HepG2 (cell line): Measurements from ENCODE around the gene SART1. TPM values are rescaled to one million over a fixed set of nuclear protein-coding genes. Genes with fewer than 3 reads are reported as not detected.

ENCODE experiments used
- ATF7-NPFF ChIP-seq: sonication (generic); formaldehyde crosslinking; IDR thresholded peaks from 2 replicates; pipeline ENCODE4 v1.8.1; 2023; ENCODE audit warnings: mild to moderate bottlenecking, low read depth, missing genetic modification reagents, moderate library complexity
- CEBPB ChIP-seq: IDR thresholded peaks from 2 replicates; pipeline ENCODE4 v1.6.1; 2011; ENCODE audit warnings: low read depth, low read length, improper control_type of control experiment, borderline replicate concordance
- CENPT ChIP-seq: sonication (generic); formaldehyde crosslinking; IDR thresholded peaks from 2 replicates; pipeline ENCODE4 v1.8.0; 2022; ENCODE audit warnings: low read depth, mild to moderate bottlenecking, moderate library complexity, missing genetic modification reagents
- ELF4 ChIP-seq: sonication (generic); formaldehyde crosslinking; IDR thresholded peaks from 2 replicates; pipeline ENCODE4 v1.5.0; 2020; ENCODE audit warnings: missing genetic modification reagents, mild to moderate bottlenecking, moderate library complexity, borderline replicate concordance
- JARID2 ChIP-seq: sonication (generic); formaldehyde crosslinking; IDR thresholded peaks from 2 replicates; pipeline ENCODE4 v1.8.1; 2023; ENCODE audit warnings: missing genetic modification reagents, inconsistent platforms; ENCODE audit not compliant: insufficient replicate concordance
- MBD4 ChIP-seq: IDR thresholded peaks from 2 replicates; pipeline ENCODE4 v1.6.1; 2012; ENCODE audit warnings: low read length, inconsistent platforms, borderline replicate concordance
- MEIS2 ChIP-seq: sonication (generic); formaldehyde crosslinking; IDR thresholded peaks from 2 replicates; pipeline ENCODE4 v1.9.0; 2021; ENCODE audit warnings: mild to moderate bottlenecking, missing genetic modification reagents
- SSRP1 ChIP-seq: IDR thresholded peaks from 2 replicates; pipeline ENCODE4 v1.6.1; 2016; ENCODE audit warnings: control low read depth
- ZNF180 ChIP-seq: sonication (generic); formaldehyde crosslinking; IDR thresholded peaks from 2 replicates; pipeline ENCODE4 v1.4.0; 2020; ENCODE audit warnings: low read depth, missing genetic modification reagents, borderline replicate concordance
- ZNF30 ChIP-seq: sonication (generic); formaldehyde crosslinking; IDR thresholded peaks from 2 replicates; pipeline ENCODE4 v1.5.0; 2020; ENCODE audit warnings: mild to moderate bottlenecking, missing genetic modification reagents
- ZNF775 ChIP-seq: sonication (generic); formaldehyde crosslinking; IDR thresholded peaks from 2 replicates; pipeline ENCODE4 v1.4.0; 2020; ENCODE audit warnings: missing genetic modification reagents, mild to moderate bottlenecking, moderate library complexity, borderline replicate concordance
- polyA plus RNA-seq, 8 experiments: library from polyadenylated mRNA; depleted of rRNA in 3 of 8; stranded (reverse) in 7 of 8; unstranded in 1 of 8; fragments of >200 nt; fragmentation: Illumina TruSeq in 4 of 8; extraction: Trizol in 4 of 8; gene quantifications; 2 replicates each; pipeline versions ENCODE4 v1.2.1 to v1.2.3, GENCODE V29; 2011 to 2016; ENCODE audit warnings: low read depth in 4 of 8, missing spikeins in 1 of 8, mixed read lengths in 1 of 8; ENCODE audit not compliant: insufficient read depth in 1 of 8
- total RNA-seq, 5 experiments: library from RNA; depleted of rRNA; stranded (reverse); fragments of >200 nt; fragmentation: Illumina TruSeq; extraction: Trizol; gene quantifications; 2 replicates each; pipeline ENCODE4 v1.2.3, GENCODE V29; 2016; ENCODE audit warnings: low read depth in 1 of 5
- TF ChIP-seq, protein P1 (sequence below): sonication (generic); formaldehyde crosslinking; IDR thresholded peaks from 2 replicates; pipeline ENCODE4; 2020; ENCODE audit warnings: missing genetic modification reagents, mild to moderate bottlenecking, borderline replicate concordance
- TF ChIP-seq, protein P2 (sequence below): sonication (generic); formaldehyde crosslinking; IDR thresholded peaks from 2 replicates; pipeline ENCODE4 v1.9.0; 2021; ENCODE audit warnings: missing genetic modification reagents, borderline replicate concordance
- TF ChIP-seq, protein P3 (sequence below): sonication (generic); formaldehyde crosslinking; IDR thresholded peaks from 2 replicates; pipeline ENCODE4 v1.8.0; 2022; ENCODE audit warnings: mild to moderate bottlenecking, missing genetic modification reagents; ENCODE audit not compliant: insufficient replicate concordance
- TF ChIP-seq, protein P4 (sequence below): sonication (generic); formaldehyde crosslinking; IDR thresholded peaks from 2 replicates; pipeline ENCODE4 v1.4.0; 2020; ENCODE audit warnings: missing genetic modification reagents
- TF ChIP-seq, protein P5 (sequence below): sonication (generic); formaldehyde crosslinking; IDR thresholded peaks from 2 replicates; pipeline ENCODE4 v1.5.1; 2020; ENCODE audit warnings: mild to moderate bottlenecking, moderate library complexity, missing genetic modification reagents
- TF ChIP-seq, protein P6 (sequence below): sonication (generic); formaldehyde crosslinking; IDR thresholded peaks from 2 replicates; pipeline ENCODE4 v1.4.0; 2020; ENCODE audit warnings: mild to moderate bottlenecking, low read depth, missing genetic modification reagents

The SART1 gene
- total and polyA plus RNA-seq, 2 of the 13 experiments (the other 11 are each of a cell fraction or from before 2014, with no cell fraction given), result 11.3 to 22.5 TPM

DNA sequence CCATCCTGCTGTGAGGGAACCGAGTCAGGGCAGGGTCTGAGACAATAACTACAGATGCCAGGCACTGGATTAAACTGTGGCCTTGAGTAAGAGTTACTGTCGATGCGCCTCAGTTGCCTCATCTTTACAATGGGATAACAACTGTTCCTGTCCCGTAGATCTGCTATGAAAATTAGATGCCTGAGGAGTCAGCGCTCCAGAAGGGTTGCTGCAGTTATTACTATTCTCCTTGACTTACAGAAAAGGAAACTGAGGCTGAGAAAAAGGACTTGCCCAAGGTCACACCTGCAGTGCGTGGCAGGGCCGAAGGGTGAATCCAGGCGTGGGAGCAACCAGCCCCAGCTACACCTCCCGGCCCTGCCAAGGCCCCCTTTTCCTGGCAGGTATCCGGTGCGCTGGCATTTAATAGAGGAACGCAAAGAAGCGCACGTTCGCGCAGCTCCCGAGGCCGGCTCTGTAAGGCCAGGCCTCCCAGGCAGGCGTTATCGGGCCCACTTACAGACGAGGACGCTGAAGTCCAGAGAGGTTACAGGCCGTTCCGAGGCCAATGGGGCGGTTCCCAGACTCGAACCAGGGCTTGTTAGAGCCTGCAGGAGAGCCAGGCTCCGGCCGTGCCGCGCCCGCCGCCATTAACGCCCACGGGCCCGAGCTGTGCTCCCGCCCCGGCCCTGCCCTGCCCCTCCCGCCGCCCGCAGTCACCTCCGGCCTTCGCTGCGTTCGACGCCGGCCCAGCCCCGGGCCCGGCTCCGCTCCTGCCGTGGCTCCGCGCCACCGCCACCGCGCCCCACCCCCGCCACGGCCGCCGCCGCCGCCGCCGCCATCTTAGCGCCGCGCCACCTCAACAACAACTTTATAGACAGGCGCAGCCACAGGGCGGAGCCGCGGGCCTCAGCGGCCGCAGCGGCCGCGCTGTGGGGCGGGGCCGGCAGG lies 43.1 kb upstream of the SART1 start, which contains the start of gene C11orf68 (continued):
- no peak for TF ChIP-seq CENPT
- TF ChIP-seq JARID2 (CRISPR knock-in tag), result no peak
- TF ChIP-seq CEBPB, result no peak
- TF ChIP-seq SSRP1, result no peak
- TF ChIP-seq, protein P1, sequence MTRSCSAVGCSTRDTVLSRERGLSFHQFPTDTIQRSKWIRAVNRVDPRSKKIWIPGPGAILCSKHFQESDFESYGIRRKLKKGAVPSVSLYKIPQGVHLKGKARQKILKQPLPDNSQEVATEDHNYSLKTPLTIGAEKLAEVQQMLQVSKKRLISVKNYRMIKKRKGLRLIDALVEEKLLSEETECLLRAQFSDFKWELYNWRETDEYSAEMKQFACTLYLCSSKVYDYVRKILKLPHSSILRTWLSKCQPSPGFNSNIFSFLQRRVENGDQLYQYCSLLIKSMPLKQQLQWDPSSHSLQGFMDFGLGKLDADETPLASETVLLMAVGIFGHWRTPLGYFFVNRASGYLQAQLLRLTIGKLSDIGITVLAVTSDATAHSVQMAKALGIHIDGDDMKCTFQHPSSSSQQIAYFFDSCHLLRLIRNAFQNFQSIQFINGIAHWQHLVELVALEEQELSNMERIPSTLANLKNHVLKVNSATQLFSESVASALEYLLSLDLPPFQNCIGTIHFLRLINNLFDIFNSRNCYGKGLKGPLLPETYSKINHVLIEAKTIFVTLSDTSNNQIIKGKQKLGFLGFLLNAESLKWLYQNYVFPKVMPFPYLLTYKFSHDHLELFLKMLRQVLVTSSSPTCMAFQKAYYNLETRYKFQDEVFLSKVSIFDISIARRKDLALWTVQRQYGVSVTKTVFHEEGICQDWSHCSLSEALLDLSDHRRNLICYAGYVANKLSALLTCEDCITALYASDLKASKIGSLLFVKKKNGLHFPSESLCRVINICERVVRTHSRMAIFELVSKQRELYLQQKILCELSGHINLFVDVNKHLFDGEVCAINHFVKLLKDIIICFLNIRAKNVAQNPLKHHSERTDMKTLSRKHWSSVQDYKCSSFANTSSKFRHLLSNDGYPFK (CRISPR knock-in tag), result no peak
- no peak for TF ChIP-seq MBD4
- TF ChIP-seq, protein P2, sequence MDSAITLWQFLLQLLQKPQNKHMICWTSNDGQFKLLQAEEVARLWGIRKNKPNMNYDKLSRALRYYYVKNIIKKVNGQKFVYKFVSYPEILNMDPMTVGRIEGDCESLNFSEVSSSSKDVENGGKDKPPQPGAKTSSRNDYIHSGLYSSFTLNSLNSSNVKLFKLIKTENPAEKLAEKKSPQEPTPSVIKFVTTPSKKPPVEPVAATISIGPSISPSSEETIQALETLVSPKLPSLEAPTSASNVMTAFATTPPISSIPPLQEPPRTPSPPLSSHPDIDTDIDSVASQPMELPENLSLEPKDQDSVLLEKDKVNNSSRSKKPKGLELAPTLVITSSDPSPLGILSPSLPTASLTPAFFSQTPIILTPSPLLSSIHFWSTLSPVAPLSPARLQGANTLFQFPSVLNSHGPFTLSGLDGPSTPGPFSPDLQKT, result no peak
- no peak for TF ChIP-seq MEIS2 (CRISPR knock-in tag)
- TF ChIP-seq, protein P3, sequence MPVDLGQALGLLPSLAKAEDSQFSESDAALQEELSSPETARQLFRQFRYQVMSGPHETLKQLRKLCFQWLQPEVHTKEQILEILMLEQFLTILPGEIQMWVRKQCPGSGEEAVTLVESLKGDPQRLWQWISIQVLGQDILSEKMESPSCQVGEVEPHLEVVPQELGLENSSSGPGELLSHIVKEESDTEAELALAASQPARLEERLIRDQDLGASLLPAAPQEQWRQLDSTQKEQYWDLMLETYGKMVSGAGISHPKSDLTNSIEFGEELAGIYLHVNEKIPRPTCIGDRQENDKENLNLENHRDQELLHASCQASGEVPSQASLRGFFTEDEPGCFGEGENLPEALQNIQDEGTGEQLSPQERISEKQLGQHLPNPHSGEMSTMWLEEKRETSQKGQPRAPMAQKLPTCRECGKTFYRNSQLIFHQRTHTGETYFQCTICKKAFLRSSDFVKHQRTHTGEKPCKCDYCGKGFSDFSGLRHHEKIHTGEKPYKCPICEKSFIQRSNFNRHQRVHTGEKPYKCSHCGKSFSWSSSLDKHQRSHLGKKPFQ (CRISPR knock-in tag), result no peak
- TF ChIP-seq ELF4 (CRISPR knock-in tag), result no peak
- TF ChIP-seq, protein P4, sequence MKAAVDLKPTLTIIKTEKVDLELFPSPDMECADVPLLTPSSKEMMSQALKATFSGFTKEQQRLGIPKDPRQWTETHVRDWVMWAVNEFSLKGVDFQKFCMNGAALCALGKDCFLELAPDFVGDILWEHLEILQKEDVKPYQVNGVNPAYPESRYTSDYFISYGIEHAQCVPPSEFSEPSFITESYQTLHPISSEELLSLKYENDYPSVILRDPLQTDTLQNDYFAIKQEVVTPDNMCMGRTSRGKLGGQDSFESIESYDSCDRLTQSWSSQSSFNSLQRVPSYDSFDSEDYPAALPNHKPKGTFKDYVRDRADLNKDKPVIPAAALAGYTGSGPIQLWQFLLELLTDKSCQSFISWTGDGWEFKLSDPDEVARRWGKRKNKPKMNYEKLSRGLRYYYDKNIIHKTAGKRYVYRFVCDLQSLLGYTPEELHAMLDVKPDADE (CRISPR knock-in tag), result no peak
- TF ChIP-seq, protein P5, sequence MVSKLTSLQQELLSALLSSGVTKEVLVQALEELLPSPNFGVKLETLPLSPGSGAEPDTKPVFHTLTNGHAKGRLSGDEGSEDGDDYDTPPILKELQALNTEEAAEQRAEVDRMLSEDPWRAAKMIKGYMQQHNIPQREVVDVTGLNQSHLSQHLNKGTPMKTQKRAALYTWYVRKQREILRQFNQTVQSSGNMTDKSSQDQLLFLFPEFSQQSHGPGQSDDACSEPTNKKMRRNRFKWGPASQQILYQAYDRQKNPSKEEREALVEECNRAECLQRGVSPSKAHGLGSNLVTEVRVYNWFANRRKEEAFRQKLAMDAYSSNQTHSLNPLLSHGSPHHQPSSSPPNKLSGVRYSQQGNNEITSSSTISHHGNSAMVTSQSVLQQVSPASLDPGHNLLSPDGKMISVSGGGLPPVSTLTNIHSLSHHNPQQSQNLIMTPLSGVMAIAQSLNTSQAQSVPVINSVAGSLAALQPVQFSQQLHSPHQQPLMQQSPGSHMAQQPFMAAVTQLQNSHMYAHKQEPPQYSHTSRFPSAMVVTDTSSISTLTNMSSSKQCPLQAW (CRISPR knock-in tag), result no peak
- no peak for TF ChIP-seq ZNF180 (CRISPR knock-in tag)
- TF ChIP-seq, protein P6, sequence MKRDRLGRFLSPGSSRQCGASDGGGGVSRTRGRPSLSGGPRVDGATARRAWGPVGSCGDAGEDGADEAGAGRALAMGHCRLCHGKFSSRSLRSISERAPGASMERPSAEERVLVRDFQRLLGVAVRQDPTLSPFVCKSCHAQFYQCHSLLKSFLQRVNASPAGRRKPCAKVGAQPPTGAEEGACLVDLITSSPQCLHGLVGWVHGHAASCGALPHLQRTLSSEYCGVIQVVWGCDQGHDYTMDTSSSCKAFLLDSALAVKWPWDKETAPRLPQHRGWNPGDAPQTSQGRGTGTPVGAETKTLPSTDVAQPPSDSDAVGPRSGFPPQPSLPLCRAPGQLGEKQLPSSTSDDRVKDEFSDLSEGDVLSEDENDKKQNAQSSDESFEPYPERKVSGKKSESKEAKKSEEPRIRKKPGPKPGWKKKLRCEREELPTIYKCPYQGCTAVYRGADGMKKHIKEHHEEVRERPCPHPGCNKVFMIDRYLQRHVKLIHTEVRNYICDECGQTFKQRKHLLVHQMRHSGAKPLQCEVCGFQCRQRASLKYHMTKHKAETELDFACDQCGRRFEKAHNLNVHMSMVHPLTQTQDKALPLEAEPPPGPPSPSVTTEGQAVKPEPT, result no peak
- peak; percentile 17; the same call in 1 of the 2 replicates for TF ChIP-seq ATF7-NPFF (CRISPR knock-in tag)
- TF ChIP-seq ZNF30 (CRISPR knock-in tag), result no peak
- TF ChIP-seq ZNF775 (CRISPR knock-in tag), result no peak
